ENCODE results near the gene USP6NL.
A peak's percentile ranks its signal among the peaks of the same experiment; 100 is the strongest.
"Not testable (repeated sequence)": the region's sequence is repeated elsewhere in the genome, so short reads cannot be mapped to it uniquely, and the experiment has no call there.

The USP6NL gene

DNA sequence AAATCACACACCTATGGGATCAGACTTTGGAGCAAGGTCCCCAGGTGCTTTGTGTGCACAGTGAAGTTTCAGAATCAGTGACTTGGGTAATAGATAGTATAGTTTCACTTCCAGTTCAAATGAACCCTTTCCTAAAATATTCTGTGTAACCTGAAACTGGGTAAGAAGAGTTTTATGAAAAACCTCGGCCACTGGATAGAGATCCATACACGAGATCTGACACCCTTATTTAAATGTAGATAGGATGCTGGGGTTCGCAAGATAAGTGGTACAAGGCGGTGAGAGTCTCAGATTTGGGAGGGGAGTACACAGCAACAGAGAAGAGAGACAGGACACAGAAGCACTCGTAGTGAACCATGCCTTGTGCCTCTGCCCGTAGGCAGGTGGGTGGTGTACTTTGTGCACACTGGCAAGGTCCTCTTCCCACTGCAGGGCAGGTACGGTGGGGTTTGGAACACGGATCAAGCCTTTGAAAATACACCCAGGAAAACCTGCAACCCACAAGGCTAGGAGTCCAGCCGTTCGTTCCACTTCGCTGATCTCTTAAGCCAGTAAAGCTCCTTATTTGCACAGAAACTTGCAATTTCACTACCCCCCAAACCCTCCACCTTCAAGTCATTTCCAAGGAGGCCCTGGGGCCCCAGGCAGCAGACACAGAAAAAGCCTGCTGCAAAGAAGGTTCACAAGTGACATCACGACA lies 162.8 kb downstream of the USP6NL start:
- no peak for DNase-seq

DNA sequence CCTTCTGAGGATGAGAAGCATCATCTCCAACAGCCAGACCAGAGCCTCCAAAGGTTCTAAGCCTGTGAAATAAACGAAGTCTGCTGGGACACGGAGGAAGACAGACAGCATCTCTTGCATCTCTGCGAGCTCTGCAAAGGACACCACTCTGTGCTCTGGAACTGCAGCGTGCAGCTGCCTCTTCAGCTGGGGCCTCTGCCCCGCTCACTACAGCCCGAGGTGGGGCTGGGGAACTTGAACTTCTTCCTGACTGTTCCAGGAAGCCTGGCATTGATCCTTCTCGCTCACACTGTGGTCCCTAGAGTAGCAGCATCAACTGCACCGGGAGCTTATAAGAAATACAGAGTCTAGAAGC lies 163.3 kb downstream of the USP6NL start:
- no peak for DNase-seq

DNA sequence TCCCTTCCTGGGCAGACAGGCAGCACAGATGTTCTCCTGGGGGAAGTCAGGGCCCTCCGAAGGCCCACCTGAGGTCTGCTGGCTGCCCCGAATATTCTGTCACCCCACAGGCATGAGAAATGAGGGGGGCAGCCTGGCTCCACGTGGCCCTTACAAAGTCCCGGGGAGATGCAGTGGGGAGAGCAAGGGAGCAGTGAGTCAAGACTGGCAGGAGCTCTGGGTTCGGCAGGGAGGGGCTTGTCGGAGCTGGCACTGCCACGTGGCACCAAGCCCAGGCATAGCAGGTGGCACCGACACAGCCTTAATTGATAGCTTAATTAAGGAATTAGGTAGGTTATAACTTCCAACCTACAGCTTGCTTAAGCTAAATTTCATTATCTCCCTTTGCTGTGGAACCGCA lies 163.9 kb downstream of the USP6NL start:
- peak in 5 of 56 donors; percentile 5 to 25 (median 8) for DNase-seq

DNA sequence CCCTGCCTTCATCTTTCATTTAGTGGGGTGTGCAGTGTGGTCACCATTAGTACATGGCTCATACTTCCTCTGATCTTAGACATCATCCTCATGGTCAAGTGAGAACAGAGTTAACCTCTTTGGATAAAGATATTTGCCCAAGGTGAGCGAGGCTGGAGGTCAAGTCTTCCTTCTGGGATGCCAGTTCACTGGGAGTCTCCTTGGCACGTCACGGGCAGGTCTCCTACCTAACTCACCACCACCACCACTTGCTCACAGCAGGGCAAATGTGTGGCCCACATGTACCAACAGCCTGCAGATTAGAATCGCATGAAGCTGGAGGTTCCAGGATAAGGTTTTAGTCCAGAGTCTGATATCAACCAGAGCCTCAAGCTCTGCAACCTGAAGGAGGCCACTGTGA lies 164.6 kb downstream of the USP6NL start:
- DNase-seq: no peak

DNA sequence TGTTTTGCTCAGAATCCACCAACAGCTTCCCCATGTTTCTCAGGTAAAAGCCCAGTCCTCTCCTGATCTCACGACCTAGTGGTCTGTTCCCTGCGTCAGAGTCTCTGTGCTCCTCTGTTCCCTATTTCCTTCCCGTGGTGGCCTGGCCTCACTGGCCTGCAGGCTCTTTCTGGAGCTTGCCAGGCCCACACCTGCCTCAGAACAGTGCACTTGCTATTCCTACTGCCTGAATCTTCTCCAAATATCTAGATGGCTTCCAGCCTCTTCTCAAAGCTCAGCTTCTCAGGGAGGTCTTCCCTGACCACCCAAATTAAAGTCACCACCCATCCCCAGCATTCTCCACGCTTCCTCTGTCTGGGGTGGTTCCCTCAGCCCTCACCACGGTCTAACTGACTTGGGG lies 165.3 kb downstream of the USP6NL start:
- DNase-seq: no peak

DNA sequence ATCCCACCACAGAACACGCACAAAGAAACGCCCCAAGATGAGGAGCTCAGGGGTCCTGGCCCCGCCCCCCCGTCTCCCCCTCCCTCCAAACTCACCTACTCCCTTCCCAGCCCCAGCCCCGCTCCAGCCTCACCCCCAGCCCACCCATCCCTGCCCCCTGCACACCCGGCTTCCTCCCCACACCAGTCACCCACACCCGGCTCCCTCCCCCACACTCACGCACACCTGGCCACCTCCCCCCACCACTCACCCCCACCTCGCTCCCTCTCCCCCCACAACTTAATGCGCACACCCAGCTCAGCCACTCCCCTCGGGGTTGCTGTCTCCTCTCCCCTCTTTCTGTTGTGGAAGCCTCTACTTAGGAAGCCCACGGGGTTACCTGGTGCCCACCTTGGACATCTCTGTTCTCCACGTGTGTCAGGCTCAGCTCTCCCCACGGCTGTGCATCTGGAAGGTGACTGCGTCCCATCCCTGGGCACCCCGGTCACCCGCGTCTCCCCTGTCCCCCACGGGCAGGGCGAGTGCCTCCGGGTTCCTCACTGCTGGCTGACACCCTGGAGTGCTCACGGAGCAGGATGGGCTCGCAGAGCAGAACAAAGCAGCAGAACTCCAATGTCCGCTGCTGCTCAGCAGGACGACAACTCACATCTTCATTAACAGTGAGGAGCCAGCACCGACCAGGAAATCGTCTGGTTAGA lies 166.8 kb downstream of the USP6NL start:
- DNase-seq: no peak

DNA sequence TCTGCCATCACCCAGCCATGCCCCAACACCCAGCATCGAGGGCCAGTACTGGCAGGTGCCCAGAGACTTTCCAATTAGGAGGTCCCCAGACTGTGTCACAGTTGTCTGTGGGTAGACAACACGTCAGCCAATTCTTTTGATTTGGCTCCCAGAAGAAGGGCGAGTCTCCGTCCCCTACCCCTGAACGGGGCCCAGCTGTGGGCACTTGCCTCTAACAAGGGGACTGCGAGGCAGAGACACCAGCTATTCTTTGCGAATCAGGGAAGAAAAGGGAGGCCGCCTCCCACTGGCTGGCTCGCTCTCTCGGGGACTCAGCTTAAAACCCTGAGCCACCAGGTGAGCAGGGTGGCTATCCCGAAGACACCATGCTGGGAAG lies 167.3 kb downstream of the USP6NL start:
- DNase-seq: no peak

DNA sequence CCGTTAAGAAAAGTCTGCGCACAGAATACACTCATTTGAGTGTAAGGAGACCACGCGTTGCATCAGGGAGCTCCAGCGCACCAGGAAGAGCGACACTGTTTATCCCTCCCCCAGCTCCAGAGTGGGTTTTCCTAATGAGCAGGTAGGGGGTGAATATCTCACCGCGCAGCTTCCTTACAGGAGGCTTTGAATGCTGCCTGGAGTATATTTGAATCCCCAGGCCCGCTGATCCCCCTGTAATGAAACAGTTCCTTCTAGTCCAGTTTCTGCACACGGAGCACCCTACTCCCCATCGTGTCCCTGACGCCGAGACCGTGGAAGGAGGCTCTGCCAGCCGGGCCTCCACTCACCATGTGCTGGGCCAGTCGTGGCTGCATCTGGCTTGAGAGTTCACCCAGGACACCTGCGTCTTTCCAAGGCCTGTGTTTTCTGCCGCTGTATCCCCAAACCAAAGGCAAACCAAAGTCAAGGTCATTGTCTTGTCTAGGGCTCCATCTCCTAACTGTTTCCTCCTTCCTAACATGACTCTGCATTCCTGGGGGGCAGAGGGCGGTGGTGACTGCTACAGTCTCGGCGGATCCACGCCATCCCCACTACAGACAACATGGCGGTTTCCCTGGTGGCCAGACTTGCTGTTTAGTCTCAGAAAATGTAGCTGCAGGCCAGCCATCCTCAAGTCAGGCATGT lies 167.8 kb downstream of the USP6NL start:
- no peak for DNase-seq

DNA sequence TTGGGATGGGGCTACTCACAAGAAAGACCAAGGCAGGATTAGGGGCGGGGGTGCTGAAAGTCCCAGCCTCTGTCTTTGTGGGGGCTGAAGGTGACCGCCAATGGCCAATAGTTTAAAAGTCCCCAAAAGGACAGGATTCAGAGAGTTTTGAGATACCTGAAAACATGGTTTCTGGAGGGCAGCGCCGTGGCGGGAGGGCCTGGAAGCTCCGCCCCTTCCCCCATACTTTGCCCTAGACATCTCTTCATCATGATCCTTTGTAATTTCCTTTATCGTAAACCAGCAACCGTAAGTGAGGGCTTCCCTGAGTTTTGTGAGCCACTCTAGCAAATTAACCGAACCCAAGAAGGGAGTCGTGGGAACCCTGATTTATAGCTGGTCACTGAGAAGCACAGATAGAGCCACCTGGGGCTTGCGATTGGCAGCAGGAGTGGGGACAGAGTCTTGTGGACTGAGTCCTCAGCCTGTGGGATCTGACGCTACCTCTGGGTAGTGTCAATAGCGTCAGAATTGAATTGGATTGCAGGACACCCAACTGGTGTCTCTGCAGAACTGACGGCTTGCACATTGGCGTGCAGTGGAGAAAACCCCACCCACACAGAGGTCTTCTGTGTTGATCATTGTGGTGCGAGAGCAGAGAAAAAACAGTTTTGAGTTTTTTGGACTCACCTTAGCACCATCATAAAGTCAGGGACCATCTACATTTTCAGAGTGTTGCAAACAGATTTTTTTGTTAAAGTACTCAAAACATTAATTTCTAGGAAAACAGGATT lies 169.3 kb downstream of the USP6NL start:
- DNase-seq: no peak

DNA sequence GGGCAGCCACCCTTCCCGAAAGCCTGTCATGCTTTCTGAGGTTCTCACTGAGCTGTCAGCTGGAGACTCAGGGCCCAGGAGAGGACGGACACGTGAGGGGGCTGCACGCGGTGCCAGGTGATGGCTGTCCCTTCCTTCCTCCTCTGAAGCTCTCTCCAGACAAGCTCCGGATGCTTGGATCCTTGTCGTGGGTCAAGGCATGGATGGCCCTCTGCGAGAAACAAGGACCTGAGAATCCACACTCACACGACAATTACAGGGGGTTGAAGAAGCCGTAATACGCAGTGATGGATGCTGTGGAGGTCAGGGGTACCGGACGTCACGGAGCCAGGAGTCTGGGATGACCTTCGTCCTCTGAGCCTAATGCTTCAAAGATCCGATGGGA lies 170.3 kb downstream of the USP6NL start:
- no peak for DNase-seq

DNA sequence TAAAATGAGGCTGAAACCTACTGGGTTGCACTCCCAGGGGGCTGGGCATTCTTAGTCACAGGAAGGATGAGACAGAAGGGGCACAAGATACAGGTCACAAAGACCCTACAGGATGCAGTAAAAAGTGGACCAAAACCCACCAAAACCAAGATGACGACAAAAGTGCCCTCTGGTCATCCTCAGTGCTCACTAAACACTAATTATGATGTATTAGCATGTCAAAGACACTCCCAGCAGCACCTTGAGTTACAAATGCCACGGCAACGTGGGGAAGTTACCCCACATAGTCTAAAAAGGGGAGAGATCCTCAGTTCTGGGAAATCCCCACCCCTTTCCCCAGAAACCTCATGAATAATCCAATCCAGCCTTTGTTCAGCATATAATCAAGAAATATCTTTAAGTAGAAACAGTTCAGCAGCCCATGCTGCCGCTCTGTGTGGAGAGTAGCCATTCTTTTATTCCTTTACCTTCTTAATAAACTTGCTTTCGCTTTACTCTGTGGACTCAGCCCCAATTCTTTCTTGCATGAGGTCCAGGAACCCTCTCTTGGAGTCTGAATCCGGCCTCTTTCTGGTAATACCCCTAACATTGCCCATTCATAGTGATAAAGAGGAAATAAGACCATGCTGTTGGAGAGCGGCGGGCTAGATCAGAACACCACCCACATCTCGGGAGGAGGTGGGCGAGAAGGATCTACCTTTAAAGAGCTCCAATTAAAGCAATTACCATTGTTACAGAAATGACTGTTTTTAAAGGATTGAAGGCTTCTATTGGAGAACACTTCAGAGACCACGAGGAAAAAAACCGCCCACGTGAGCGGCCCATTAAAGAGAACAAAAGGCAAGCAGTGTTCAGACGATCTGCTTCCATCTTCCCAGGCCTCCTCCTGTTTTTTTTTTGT lies 170.9 kb downstream of the USP6NL start:
- DNase-seq: peak in 19 of 56 donors; percentile 8 to 70 (median 25)

DNA sequence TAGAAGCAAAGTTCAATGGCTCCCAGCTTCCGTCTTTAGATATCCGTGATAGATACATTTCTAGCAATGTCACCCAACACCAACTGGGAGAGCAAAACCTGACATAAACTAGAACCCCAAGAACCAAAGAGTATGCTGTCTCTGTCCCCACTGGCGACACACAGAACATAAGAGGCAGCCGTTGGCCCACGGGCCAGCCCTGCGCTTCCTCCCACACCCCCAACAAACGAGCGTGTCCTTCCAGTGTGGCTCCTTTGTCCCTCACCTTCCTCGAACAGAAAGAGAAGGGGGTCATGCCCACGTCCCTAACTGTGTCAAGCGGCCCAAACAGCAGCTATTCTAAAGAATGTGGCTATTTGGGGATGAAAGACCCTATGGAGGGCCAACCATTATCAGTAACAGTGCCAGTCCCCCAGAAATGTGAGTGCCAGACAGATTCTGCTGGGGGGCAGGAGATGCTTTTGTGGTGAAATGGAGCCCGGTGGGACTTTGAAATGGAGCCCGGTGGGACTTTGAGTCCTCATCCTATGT lies 171.9 kb downstream of the USP6NL start:
- DNase-seq: no peak

DNA sequence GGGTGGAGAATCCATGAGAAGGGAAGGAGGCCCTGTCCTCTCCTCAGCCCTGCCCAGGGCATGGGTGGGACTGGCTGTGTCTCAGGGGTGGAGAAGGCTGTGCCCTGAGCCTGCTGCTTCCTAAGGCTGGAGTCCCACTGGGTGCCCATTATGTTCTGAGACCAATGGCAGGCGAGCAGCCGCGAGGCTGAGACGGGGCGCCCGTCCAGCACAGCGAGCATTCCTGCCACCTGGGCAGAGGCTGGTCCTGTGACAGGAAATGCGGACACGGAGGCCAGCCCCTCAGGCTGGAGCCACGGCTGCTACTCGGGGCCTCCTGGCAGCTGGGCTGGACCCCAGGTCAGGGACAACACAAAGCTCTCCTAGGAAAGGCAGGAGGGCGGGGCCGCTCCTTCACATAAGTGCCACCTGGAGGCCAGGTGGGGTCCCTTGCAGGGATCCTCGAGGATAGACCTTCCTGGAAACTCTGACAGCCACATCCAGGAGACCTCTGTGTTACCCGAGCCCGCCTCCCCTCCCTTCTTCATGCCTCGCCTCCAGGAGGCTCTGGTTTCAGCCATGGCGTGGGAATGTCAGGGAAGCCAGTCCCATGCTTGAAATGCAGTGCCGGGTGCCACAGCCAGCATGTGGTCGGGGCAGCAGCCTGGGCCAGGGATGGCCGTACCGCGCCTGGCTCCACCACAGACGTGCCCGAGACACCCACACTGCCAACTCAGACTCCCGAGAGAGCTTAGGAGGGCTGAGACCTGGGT lies 173.9 kb downstream of the USP6NL start:
- DNase-seq: no peak

DNA sequence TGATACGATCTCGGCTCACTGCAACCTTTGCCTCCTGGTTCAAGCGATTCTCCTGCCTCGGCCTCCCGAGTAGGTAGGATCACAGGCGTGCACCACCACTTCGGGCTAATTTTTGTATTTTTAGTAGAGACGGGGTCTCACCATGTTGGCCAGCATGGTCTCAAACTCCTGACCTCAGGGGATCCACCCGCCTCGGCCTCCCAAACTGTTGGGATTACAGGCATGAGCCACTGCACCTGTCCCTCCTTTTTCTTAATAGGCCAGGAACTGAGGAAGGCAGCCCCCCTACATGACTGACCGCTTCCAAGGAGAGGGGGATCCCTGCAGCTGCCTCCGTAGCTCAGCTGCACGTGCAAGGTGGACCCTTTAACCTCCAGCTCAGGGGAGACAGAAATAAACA lies 175.0 kb downstream of the USP6NL start:
- not testable (repeated sequence) for DNase-seq

DNA sequence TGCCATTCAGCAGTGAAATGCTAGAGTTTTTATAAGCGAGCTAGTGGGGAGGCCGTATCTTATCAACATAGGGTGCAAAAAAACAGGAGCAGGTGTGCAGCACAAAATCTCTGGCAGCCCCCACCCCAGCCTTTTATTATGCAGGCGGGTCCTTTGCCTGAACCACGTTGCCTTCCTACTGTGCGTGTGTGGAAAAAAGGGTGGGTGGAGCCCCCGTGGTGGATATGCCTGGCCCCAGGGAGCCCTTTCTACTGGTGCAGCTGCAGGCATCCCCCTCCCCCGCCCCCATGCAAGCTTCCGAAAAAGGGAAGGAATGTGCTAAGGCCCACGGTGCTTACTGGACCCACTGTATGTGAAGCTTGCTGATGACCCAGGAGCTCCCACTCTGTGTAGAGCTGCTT lies 175.9 kb downstream of the USP6NL start:
- no peak for DNase-seq

DNA sequence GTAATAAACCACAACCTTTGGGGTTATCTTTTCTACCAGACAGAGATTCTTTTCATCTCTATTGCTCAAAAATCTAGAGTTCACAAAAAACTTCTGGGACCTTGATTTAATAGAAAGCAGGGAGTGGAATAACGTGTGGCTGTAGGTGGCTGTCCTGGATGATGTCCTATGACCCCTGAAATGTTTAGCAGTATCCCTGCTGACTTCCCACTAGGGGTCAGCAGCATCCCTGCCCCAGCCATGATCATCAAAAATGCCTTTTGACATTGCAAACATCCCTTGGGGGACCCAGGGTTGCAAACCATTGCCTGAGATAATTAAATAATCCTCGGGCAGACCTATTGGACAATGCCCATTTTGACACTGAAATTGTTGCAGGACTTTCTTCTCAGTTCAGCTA lies 177.1 kb downstream of the USP6NL start:
- no peak for DNase-seq

DNA sequence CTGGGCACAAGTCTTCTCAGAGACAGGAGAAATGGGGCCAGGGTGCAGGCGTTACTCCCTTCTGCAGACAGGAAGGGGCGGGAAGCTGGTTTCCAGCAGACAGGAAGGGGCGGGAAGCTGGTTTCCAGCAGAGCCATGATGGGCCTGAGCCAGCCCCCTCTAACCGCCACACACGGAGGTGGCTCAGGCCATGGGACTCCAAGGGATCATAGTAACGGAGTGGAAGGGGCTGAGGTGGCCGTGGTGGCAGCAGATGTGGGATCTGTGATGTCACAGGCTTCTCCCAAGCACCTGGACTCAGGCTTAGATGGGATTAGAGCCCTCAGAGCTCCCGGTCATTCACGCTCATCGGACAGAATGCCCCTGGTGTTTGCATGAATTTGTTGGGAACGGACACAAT lies 177.8 kb downstream of the USP6NL start:
- DNase-seq: no peak

DNA sequence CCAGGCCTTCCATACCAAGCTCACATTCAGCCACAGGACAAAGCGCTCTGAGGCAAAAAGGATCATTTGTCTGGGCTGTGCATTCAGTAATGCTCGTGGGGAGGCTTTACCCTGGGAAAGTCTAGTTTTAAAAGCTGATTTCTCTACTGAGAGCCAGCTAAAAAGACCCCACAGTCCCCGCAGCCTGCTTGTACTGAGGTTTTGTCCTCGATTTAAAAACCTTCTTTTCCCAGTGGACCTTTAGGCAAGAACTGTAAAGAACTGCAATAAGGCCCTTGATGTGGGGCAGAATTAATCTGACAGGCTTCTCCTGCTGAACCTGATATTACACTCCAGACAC lies 180.3 kb downstream of the USP6NL start:
- DNase-seq: no peak

DNA sequence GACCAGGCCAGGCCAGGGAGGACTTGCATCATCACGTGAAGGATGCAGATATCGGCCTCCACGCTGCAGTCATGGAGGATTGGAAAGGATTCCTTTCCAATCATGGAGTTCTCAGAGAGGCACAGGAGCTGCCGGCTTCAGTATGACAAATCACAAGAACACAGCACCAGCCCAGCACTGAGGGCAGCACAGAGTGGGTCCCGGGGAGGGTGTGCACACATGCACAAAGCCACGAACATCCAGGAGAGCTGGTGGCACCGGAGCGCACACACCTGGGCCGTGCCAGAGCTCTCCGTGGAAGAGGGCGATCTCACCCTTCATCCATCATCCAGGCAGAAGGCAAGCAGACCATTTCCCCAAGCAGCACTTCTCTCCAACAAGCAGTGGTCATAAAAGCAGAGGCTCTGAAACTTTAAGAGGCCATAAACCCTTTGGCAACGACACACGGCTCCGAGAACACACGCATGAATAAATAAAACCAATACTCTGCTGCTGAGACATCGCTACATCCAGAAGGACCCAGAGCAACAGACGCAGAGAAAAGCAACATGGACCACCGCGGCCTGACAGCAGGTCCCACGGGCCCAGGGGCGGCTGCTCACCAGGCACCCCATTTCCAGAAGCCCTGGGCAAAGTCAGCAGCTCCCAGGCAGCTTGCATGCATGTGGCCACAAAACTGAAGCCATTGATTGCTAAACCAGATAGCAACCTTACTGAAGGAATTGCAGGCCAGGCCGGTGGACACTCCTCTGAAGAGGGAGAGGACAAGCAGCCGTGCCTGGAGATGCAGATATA lies 180.8 kb downstream of the USP6NL start:
- DNase-seq: no peak

All from nucleus accumbens (tissue), 56 donors.